ENCODE results near the gene NQO2. TPM values are rescaled to one million over a fixed set of nuclear protein-coding genes. Genes with fewer than 3 reads are reported as not detected.

The NQO2 gene
- total and polyA plus RNA-seq, 2 of the 13 experiments (the other 11 are each of a cell fraction or from before 2014, with no cell fraction given) = 32.2 to 56.5 TPM

GRCh38 chr6:2988426-2989331, 11.0 kb upstream of the NQO2 start (continued):
- no peak for TF ChIP-seq ZBTB40 (IDR thresholded peaks at IDR 0.05)
- peak; percentile 88 for TF ChIP-seq ZBTB40 (CRISPR knock-in tag; IDR thresholded peaks at IDR 0.05)
- TF ChIP-seq ZNF224 (CRISPR knock-in tag; IDR thresholded peaks at IDR 0.05) = peak; percentile 53; the same call in 1 of the 2 replicates
- no peak for TF ChIP-seq ZNF432 (CRISPR knock-in tag; IDR thresholded peaks at IDR 0.05; ENCODE audit: borderline replicate concordance)
- peak; percentile 40 for TF ChIP-seq ZNF777 (CRISPR knock-in tag; IDR thresholded peaks at IDR 0.05)
- TF ChIP-seq ESRRA (CRISPR knock-in tag; IDR thresholded peaks at IDR 0.05; ENCODE audit: low read depth) = peak; percentile 27
- peak; percentile 95 for TF ChIP-seq ZSCAN31 (CRISPR knock-in tag; IDR thresholded peaks at IDR 0.05; ENCODE audit: low read depth)
- no peak for TF ChIP-seq ONECUT2 (CRISPR knock-in tag; IDR thresholded peaks at IDR 0.05)
- peak; percentile 73; the same call in 1 of the 2 replicates for TF ChIP-seq ZNF724P (CRISPR knock-in tag; IDR thresholded peaks at IDR 0.05; ENCODE audit: borderline replicate concordance)
- TF ChIP-seq ZNF235 (CRISPR knock-in tag; IDR thresholded peaks at IDR 0.05; ENCODE audit: borderline replicate concordance) = peak; percentile 96; the same call in 1 of the 2 replicates
- peak; percentile 82; the same call in 1 of the 2 replicates for TF ChIP-seq SALL1 (CRISPR knock-in tag; IDR thresholded peaks at IDR 0.05)
- TF ChIP-seq MTF2 (CRISPR knock-in tag; IDR thresholded peaks at IDR 0.05; ENCODE audit: borderline replicate concordance) = peak; percentile 6; the same call in 1 of the 2 replicates
- peak; percentile 78; the same call in 1 of the 2 replicates for TF ChIP-seq RFXAP (CRISPR knock-in tag; IDR thresholded peaks at IDR 0.05; ENCODE audit: borderline replicate concordance)
- peak; percentile 71; the same call in 1 of the 2 replicates for TF ChIP-seq ZC3H4 (CRISPR knock-in tag; IDR thresholded peaks at IDR 0.05; ENCODE audit: borderline replicate concordance)
- peak; percentile 92 for TF ChIP-seq TP53 (CRISPR knock-in tag; conservative IDR thresholded peaks at IDR 0.05)
- TF ChIP-seq PRDM10 (CRISPR knock-in tag; IDR thresholded peaks at IDR 0.05; ENCODE audit: low read depth) = peak; percentile 95
